Activated T-helper 1 cell treated with anti-CD3 and anti-CD28 coated beads, Interleukin-12 subunit alpha, Interleukin-12 subunit beta, Interleukin-2, Interleukin-4 antibody, amounts not matched to agents 30 ng/mL and 10 ng/mL and 1 ng/mL, durations not matched to agents 14 hours and 24 hours and 36 hours (primary cell): Measurements from ENCODE around the gene TIGAR. TPM values are rescaled to one million over a fixed set of nuclear protein-coding genes. Genes with fewer than 3 reads are reported as not detected.

ENCODE experiments used
- DNase-seq: peaks from one replicate; pipeline ENCODE4 v3.0.0; 2021; ENCODE audit warnings: low spot score
- H3K27ac Mint-ChIP-seq: one replicate; pipeline ENCODE4 v1.8.0; 2021; ENCODE audit warnings: mild to moderate bottlenecking, mixed read lengths
- H3K27me3 Mint-ChIP-seq: one replicate; pipeline ENCODE4 v1.8.0; 2022; ENCODE audit warnings: mild to moderate bottlenecking, moderate library complexity, mixed read lengths; ENCODE audit not compliant: insufficient read depth
- H3K36me3 Mint-ChIP-seq: one replicate; pipeline ENCODE4 v1.8.0; 2021; ENCODE audit warnings: low read depth, mixed read lengths
- H3K4me1 Mint-ChIP-seq: one replicate; pipeline ENCODE4 v1.8.0; 2021; ENCODE audit warnings: low read depth, mixed read lengths
- H3K4me3 Mint-ChIP-seq: one replicate; pipeline ENCODE4 v1.8.0; 2021; ENCODE audit warnings: mild to moderate bottlenecking, moderate library complexity, mixed read lengths
- H3K9me3 Mint-ChIP-seq: one replicate; pipeline ENCODE4 v1.8.0; 2021; ENCODE audit warnings: mixed read lengths
- intact Hi-C: fragments of 100-400 bp; cut with micrococcal nuclease; formaldehyde crosslinking; loops from one replicate; pipeline ENCODE4 v1.15.1; 2024
- total RNA-seq: library from RNA; stranded (reverse); gene quantifications from 2 replicates; pipeline ENCODE4 v1.2.3, GENCODE V29; 2022

The TIGAR gene
- total RNA-seq, 1 donor from 2014 or later: 14.4 TPM

DNA sequence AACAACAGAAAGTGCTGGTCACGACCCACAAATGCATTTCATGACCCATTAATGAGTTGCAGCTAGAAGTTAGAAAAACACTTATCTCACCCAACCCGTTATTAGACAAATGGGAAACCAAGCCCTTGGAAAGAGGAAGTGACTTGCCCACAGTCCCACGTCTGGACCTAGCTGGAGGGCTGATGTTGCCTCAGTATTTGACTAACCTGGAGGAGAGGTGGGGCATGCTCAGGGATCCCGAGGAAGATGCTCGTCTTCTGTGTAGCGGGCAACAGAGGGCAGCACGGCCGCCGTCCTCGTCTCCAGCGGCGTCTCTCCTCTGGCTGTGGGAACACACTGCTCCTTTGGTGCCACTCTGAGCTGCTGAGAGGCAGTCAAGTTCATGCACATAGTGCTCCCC is 34.8 kb upstream of the TIGAR start:
- Mint-ChIP-seq H3K4me3 (no peak overlapping the region), H3K27me3 (no peaks in the 10 kb centered on the region), H3K27ac (peak overlapping the region; percentile 46), H3K9me3 (no peaks in the 10 kb centered on the region), H3K4me1 (peaks cover 88% of the 10 kb centered on the region), H3K36me3 (peaks cover 78% of the 10 kb centered on the region)
- intact Hi-C loops: no loop called here
- DNase-seq: no peak

GRCh38 chr12:4286771-4287317 is 34.2 kb upstream of the TIGAR start:
- Mint-ChIP-seq H3K36me3 (peaks cover 79% of the 10 kb centered on the region), H3K27ac (no peak overlapping the region), H3K27me3 (no peaks in the 10 kb centered on the region), H3K9me3 (no peaks in the 10 kb centered on the region), H3K4me3 (no peak overlapping the region), H3K4me1 (peaks cover 89% of the 10 kb centered on the region)
- intact Hi-C loops: no loop called here
- DNase-seq: no peak

DNA sequence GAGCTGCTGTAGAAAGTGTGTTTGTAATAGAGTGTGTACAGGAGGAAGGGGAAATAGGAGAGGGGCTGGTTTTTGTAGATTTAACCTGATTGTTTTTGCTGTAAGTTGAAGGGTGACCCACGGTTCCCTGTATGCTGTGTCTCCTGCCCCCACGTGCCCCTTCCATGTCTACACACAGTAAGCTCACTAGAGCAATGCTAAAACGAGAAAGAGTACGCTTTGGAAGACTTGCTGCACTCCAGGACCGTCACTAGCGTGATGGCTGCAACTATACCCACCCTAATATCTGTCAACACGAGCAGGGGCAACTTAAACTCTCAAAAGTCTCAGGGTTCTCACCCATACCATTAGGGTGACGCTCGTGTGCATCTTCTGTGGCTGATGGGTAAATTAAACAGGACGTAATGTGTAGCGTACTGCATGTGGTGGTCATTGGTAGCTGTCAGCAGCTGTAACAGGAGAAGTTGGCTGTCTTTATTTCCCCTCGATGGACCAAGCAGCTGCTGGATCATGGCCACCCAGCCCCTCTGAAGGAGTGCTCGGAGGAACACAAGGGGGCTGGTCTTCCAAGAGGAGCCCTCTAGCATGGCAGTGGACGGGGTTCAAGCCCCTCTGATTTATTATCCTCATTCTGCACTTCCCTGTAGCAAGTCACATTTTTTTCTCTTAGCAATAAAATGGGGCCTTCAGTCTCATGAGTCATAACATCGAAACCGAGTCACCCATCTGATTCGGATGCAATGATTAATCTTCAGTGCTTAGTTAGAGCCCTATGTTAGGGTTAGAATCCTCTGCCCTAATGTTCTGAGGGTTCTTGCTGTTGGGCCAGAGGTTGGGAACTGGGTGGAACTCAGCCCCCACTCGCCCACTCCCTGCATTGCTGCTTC is 33.4 kb upstream of the TIGAR start:
- H3K36me3 Mint-ChIP-seq: peaks cover 77% of the 10 kb centered on the region
- H3K27me3 Mint-ChIP-seq: no peaks in the 10 kb centered on the region
- intact Hi-C loops: no loop called here
- DNase-seq: no peak
- H3K4me3 Mint-ChIP-seq: peak overlapping the region; percentile 13
- H3K27ac Mint-ChIP-seq: peak overlapping the region; percentile 73
- peaks cover 90% of the 10 kb centered on the region for H3K4me1 Mint-ChIP-seq
- H3K9me3 Mint-ChIP-seq: no peaks in the 10 kb centered on the region

GRCh38 chr12:4288296-4289131 is 32.5 kb upstream of the TIGAR start:
- Mint-ChIP-seq H3K27me3 (no peaks in the 10 kb centered on the region), H3K36me3 (peaks cover 79% of the 10 kb centered on the region), H3K4me3 (no peak overlapping the region), H3K9me3 (no peaks in the 10 kb centered on the region), H3K27ac (peak overlapping the region; percentile 77), H3K4me1 (peaks cover 90% of the 10 kb centered on the region)
- no peak for DNase-seq
- intact Hi-C loops: no loop called here

GRCh38 chr12:4289231-4289878 is 31.7 kb upstream of the TIGAR start:
- Mint-ChIP-seq H3K27ac (no peak overlapping the region), H3K9me3 (no peaks in the 10 kb centered on the region), H3K27me3 (no peaks in the 10 kb centered on the region), H3K4me3 (no peak overlapping the region), H3K36me3 (peaks cover 79% of the 10 kb centered on the region), H3K4me1 (peaks cover 89% of the 10 kb centered on the region)
- intact Hi-C loops: no loop called here
- DNase-seq: no peak

DNA sequence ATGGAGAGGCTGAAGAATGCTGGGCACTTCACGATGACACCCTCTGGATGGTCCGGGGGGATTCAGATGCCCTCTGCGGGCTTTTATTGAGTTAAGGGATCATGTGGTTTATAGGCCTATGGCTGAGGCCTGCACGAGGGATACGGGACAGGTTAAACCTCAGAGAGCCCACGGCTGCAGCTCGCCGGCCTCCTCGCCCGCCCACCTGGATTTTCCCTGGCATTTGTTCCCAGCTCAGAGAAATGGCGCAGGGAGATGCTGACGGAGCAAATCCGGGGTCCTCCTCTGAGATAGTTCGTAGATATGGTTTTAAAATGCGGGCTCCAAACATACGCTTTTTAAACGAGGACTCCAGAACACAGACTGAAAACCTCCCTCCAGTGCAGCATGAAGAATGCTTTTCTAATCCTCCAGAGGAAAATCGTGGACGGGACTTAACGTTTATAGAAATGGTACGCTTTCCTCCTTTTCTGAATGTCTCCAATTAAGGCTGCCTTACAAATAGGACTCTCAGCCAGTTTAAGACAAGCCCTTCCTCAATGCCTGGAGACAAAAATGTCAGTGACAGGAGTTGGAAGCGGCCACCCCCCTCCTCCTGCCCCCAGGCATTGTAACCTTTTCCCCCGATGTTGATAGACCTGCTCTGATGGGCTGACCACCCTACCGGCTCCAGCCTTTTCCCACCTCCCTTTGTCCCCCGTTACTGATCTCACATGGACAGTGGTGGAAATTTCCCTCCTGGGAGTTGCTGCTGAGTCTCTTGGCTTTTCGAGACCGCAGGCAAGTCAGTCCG is 30.8 kb upstream of the TIGAR start:
- peaks cover 89% of the 10 kb centered on the region for H3K4me1 Mint-ChIP-seq
- H3K4me3 Mint-ChIP-seq: peak overlapping the region; percentile 47

DNA sequence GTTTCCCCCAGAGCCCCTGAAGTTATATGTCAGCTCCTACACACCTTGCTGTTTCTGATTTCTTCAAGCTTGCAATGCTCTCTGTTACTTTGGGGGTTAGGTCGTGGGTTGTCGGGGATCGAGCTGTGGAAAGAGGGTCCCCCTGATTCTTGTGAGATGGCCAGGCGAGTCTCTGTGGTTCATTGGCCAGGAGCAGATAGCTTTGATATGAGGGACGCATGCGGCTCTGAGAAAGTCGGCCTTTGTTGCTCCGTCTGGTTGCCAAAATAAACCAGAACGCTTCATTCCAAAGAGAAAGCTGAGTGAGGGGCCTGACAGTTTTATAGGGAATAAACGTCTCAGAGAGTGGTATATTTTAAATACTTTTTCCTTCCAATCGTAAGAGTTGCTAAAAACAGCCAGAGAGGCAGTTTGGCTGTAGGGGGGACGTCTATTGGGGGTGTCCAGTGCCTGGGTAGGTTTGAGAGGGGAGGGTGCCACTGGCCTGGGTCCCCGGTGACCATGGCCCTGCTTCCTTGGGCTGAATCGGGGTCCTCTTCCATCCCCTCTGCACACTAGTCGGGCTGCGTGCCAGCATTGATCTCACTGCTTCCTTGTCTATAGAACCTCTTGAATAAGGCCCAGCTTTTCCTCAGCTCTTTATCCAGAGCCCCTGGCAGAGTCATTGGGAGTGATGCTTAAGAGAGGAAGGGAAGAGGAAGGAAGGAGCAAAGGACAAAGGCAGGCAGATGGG is 28.5 kb upstream of the TIGAR start:
- H3K4me3 Mint-ChIP-seq: peak overlapping the region; percentile 37
- peak overlapping the region; percentile 51 for H3K27ac Mint-ChIP-seq
- H3K4me1 Mint-ChIP-seq: peaks cover 69% of the 10 kb centered on the region
- H3K36me3 Mint-ChIP-seq: peaks cover 68% of the 10 kb centered on the region
- intact Hi-C loops: loop anchor here (2.0 kb wide), 1 partner anchor 16 kb away; no protein-coding TSS in a partner anchor
- H3K9me3 Mint-ChIP-seq: no peaks in the 10 kb centered on the region
- DNase-seq: no peak
- H3K27me3 Mint-ChIP-seq: no peaks in the 10 kb centered on the region

More for the DNA sequence above, 30.8 kb upstream of the TIGAR start:
- no peaks in the 10 kb centered on the region for H3K27me3 Mint-ChIP-seq
- intact Hi-C loops: no loop called here
- DNase-seq: no peak
- H3K36me3 Mint-ChIP-seq: peaks cover 78% of the 10 kb centered on the region
- no peaks in the 10 kb centered on the region for H3K9me3 Mint-ChIP-seq
- H3K27ac Mint-ChIP-seq: peak overlapping the region; percentile 35

DNA sequence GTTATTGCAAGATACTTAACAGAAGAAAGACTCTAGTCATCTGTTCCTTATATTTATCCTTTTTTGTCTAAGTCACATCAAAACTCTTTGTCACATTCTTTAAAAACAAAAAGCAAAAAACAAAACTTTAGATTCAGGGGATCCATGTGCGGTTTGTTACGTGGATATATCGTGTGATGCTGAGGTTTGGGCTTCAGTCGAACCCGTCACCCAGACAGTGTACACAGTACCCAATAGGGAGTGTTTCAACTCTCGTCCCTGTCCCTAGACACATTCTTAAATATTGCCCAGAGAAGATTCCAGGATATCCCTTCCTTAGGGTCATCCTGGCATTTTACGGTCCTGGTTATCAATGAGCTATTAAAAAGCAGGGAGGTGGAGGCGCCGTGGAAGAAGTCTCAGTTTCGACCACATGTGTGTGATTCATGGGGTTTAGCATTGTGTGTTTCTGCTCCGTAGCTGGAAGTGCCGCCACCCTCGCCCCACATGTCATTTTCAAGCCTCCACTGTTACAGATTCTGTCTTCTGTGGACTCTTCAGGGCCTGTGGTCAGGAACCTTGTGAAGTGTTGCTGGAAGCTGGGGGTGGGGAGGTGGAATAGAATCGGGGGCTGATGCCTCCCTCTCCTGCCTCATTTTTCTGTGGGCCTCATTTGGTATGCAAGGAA is 27.6 kb upstream of the TIGAR start:
- peak overlapping the region; percentile 96 for H3K27ac Mint-ChIP-seq
- no peak for DNase-seq
- H3K4me1 Mint-ChIP-seq: peaks cover 69% of the 10 kb centered on the region
- H3K36me3 Mint-ChIP-seq: peaks cover 68% of the 10 kb centered on the region
- no peaks in the 10 kb centered on the region for H3K9me3 Mint-ChIP-seq
- peak overlapping the region; percentile 70 for H3K4me3 Mint-ChIP-seq
- H3K27me3 Mint-ChIP-seq: no peaks in the 10 kb centered on the region
- intact Hi-C loops: loop anchor here (2.0 kb wide), 1 partner anchor 17 kb away; no protein-coding TSS in a partner anchor

DNA sequence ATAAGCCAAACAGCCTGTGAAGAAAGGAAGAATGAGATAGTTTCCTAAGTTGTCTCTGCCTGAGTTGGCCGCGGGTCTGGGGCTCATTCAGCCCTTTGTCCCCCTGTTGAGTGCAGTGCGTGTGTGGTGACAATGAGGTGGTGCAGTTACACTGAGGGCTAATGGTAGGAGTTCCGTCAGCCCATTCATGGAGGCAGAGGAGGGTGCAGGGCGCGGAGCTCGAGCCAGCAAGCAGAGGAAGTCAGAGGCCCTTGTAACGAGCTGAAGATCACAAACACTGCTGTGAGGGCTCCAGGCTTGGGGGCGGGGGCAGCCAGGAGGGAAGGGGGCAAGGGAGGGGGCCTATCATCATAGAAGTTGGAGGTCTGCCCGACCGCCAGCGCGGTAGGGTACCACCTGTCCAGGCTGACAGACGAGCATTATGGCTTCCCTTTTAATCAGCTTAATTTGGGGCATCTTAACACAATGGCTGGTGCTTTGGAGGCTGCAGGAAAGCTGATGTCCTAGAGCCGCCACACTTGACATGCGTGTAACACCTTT is 27.0 kb upstream of the TIGAR start:
- DNase-seq: no peak
- H3K27me3 Mint-ChIP-seq: no peaks in the 10 kb centered on the region
- intact Hi-C loops: loop anchor here (2.0 kb wide), 1 partner anchor 17 kb away; no protein-coding TSS in a partner anchor

DNA sequence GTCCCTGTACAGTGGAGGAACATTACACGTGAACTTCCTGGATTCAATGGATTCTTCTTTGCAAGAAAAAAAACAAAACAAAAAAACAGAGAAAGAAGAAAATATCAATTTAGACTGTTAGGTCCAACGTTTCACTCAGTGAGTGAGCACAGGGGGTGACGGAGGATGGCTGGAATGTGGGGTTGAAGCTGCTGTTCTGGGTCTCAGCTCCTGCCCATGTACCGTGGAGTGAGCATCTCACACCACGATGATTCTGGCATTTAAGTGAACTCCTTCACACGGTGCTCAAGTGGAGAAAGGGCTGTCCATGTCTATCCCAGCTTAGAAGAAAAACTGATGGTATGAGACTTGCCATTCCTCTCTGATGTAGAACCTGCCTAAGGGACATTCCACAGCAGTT is 24.3 kb upstream of the TIGAR start:
- Mint-ChIP-seq H3K4me1 (peaks cover 64% of the 10 kb centered on the region), H3K9me3 (no peaks in the 10 kb centered on the region), H3K36me3 (peaks cover 69% of the 10 kb centered on the region), H3K27me3 (no peaks in the 10 kb centered on the region), H3K4me3 (no peak overlapping the region), H3K27ac (peak overlapping the region; percentile 18)
- intact Hi-C loops: no loop called here
- no peak for DNase-seq

More for the DNA sequence above, 27.0 kb upstream of the TIGAR start:
- Mint-ChIP-seq H3K9me3 (no peaks in the 10 kb centered on the region), H3K27ac (peak overlapping the region; percentile 96), H3K4me1 (peaks cover 63% of the 10 kb centered on the region), H3K36me3 (peaks cover 65% of the 10 kb centered on the region), H3K4me3 (peak overlapping the region; percentile 70)

- Mint-ChIP-seq H3K27me3 (no peaks in the 10 kb centered on the region), H3K4me1 (peaks cover 63% of the 10 kb centered on the region), H3K27ac (no peak overlapping the region), H3K36me3 (peaks cover 71% of the 10 kb centered on the region), H3K4me3 (no peak overlapping the region), H3K9me3 (no peaks in the 10 kb centered on the region)
- intact Hi-C loops: no loop called here
- DNase-seq: no peak
Measured at GRCh38 chr12:4297617-4298016, 23.4 kb upstream of the TIGAR start.
